Adipocyte (in vitro differentiated cells): ENCODE measurements around the gene VASH1.

Experiments
- DNase-seq: peaks from one replicate; pipeline ENCODE4 v3.0.0-alpha.2; 2015; ENCODE audit warnings: low read depth
- H3K27me3 ChIP-seq: replicated peaks from 2 replicates; pipeline ENCODE4 v1.7.0; 2013; ENCODE audit warnings: mild to moderate bottlenecking, low read length, moderate library complexity; ENCODE audit not compliant: control insufficient read depth, insufficient read depth
- H3K36me3 ChIP-seq: 2 replicates; pipeline ENCODE4 v1.7.0; 2013; ENCODE audit warnings: low read length, mild to moderate bottlenecking, moderate library complexity; ENCODE audit not compliant: control insufficient read depth, insufficient read depth, severe bottlenecking
- H3K4me1 ChIP-seq: 2 replicates; pipeline ENCODE4 v1.7.0; 2013; ENCODE audit warnings: mild to moderate bottlenecking, low read length, moderate library complexity; ENCODE audit not compliant: control insufficient read depth, insufficient read depth
- H3K4me3 ChIP-seq: 2 replicates; pipeline ENCODE4 v1.7.0; 2013; ENCODE audit warnings: mild to moderate bottlenecking, low read length, moderate library complexity
- H3K9ac ChIP-seq: 2 replicates; pipeline ENCODE4 v1.7.0; 2013; ENCODE audit warnings: mild to moderate bottlenecking, low read length, moderate library complexity
- H3K9me3 ChIP-seq: 2 replicates; pipeline ENCODE4 v1.7.0; 2013; ENCODE audit warnings: mild to moderate bottlenecking, low read length, moderate library complexity; ENCODE audit not compliant: control insufficient read depth

The VASH1 gene

GRCh38 chr14:76742966-76743365 is 18.3 kb upstream of the VASH1 start:
- DNase-seq, result no peak
- Histone ChIP-seq H3K4me3 (no peak overlapping the region), H3K36me3 (no peaks in the 10 kb centered on the region), H3K27me3 (no peaks in the 10 kb centered on the region), H3K4me1 (no peaks in the 10 kb centered on the region), H3K9ac (no peak overlapping the region), H3K9me3 (peaks cover 15% of the 10 kb centered on the region)

DNA sequence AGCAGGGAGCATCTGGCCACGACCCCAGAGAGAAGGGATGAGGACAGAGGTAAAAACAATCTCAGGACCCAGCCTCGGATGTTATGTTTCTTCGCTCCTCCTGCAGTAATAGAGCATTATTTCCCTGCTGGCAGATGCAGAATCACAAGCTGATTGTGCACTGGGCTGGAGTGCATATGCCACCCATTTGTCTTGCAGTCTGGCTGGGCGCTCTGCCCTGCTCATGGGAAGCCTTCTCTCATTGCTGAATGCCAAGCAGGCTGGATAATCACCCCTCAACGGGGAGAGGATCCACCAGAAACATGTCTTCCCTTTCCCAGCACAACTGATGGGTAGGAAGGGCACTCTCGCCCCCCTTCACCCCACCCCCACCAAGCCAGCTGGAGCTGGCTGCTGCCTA is 8.5 kb upstream of the VASH1 start:
- Histone ChIP-seq H3K4me3 (no peak overlapping the region), H3K36me3 (no peaks in the 10 kb centered on the region), H3K9me3 (no peaks in the 10 kb centered on the region), H3K27me3 (peaks cover 17% of the 10 kb centered on the region), H3K4me1 (no peaks in the 10 kb centered on the region), H3K9ac (no peak overlapping the region)
- no peak for DNase-seq

DNA sequence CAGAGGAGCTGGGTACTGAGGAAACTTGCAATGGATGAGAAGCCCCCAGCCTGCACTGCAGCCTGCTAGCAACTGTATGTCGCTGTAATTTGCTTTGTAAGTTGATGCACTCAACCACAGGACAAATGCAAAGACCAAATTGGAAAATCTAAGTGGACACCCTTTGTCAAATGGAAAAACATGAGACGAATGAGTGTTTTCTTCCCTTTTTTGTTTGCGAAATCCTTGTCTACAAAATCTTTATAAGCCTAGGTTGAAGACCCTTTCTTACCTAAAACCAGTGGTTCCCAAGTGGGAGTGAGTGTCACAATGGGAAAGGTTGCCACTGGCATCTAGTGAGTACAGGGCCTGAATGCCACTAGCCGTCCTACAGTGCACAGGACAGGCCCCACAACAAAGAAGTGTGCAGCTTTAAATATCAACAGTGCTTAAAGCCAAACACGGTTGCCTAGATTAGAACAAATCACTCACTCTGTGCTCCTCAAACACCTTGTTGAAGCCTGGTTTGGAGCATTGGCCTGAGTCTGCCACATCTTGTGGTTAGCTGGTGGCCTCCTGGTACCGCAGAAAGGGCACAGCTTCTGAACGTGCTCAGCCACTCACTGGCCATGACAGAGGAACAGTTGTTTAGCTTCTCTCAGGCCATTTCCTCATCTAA is 7.6 kb upstream of the VASH1 start:
- H3K4me3 ChIP-seq, result no peak overlapping the region
- no peaks in the 10 kb centered on the region for H3K9me3 ChIP-seq
- H3K36me3 ChIP-seq, result no peaks in the 10 kb centered on the region
- peaks cover 17% of the 10 kb centered on the region for H3K27me3 ChIP-seq
- H3K9ac ChIP-seq, result no peak overlapping the region
- DNase-seq, result no peak
- no peaks in the 10 kb centered on the region for H3K4me1 ChIP-seq

- DNase-seq, result no peak
- Histone ChIP-seq H3K9ac (no peak overlapping the region), H3K4me1 (no peaks in the 10 kb centered on the region), H3K27me3 (peaks cover 21% of the 10 kb centered on the region), H3K36me3 (no peaks in the 10 kb centered on the region), H3K4me3 (no peak overlapping the region), H3K9me3 (no peaks in the 10 kb centered on the region)
Measured at GRCh38 chr14:76754586-76754985, 6.7 kb upstream of the VASH1 start.

GRCh38 chr14:76755610-76756370 is 5.5 kb upstream of the VASH1 start:
- Histone ChIP-seq H3K4me1 (peaks cover under 1% of the 10 kb centered on the region), H3K27me3 (peaks cover 31% of the 10 kb centered on the region), H3K36me3 (no peaks in the 10 kb centered on the region), H3K9me3 (no peaks in the 10 kb centered on the region), H3K4me3 (no peak overlapping the region), H3K9ac (no peak overlapping the region)
- DNase-seq, result no peak

DNA sequence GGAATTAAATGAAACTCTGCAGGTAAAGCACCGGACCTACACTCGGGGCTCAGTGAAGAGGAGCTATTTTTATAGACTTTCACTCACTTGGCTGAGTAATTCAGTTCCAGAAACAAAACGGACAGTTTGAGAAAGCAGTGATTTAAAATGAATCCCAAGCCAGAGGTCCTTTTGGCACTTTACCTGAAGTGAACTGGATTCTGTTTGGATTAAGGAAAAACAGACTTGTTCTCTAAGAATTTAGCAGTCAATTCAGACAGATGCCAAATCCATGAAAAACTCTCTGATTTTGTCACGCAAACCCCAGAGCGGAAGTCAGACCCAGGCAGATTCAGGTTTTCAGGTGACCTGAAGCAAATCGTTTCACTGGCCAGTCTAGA is 4.9 kb upstream of the VASH1 start:
- peaks cover 4% of the 10 kb centered on the region for H3K4me1 ChIP-seq
- H3K4me3 ChIP-seq, result no peak overlapping the region
- H3K27me3 ChIP-seq, result peaks cover 31% of the 10 kb centered on the region

DNA sequence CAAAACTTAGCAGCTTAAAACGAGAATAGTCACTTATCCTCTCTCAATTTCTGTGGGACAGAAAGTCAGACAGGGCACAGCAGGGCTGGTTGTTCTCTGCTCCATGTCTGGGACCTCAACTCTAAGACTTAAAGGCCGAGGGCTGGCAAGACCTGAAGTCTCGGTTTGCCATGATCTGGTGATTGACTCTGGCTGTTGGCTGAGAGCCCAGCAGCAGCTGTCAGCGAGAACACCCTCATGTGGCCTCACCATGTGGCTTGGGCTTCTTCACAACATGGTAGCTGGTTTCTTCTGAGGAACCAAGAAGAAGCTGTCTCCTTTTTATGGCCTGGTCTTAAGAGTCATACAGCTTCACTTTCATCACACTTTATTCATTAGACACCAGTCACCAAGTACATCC is 1.7 kb upstream of the VASH1 start:
- peaks cover 18% of the 10 kb centered on the region for H3K27me3 ChIP-seq
- H3K4me1 ChIP-seq, result peaks cover 9% of the 10 kb centered on the region
- no peak for DNase-seq
- no peaks in the 10 kb centered on the region for H3K36me3 ChIP-seq
- H3K9me3 ChIP-seq, result no peaks in the 10 kb centered on the region
- H3K4me3 ChIP-seq, result no peak overlapping the region
- no peak overlapping the region for H3K9ac ChIP-seq

More for the DNA sequence above, 4.9 kb upstream of the VASH1 start:
- Histone ChIP-seq H3K9me3 (no peaks in the 10 kb centered on the region), H3K9ac (no peak overlapping the region), H3K36me3 (no peaks in the 10 kb centered on the region)
- DNase-seq, result no peak

DNA sequence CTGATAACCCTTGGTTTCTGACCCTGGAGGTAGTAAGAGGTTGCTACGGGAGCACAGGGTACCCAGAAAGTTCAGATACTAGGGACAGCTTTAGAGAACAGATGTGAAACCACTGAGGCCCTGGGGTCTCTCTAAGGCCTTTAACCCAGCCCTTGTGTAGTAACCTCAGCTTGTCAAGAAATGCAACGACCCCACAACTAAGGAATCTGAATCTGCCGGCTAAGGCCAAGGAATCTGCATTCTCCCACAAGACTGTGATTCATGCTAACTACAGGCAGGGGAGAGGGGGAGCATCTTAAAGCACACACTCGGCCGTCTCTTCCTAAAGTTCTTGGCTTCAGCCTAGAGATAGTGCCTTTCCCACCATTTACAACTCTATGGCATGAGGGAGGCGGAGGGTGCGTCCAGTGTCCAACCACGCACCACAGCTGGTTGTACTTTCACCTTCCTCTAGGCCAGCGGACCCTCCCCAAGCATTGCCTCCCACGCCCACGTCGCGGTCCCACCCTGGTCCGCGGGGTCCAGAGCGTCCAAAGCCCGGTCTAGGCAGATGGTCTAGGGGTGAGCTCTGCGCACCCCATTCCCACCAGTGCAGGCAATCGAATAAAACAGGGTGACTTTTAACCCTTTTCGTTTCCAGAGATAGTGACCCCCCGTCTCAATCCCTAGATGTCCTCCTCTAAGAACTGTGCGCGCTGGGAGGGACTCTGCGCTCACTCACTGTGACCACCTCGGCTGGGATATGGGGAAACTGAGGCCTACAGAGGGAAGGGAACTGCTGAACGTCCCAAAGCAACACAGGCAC is 735 bp upstream of the VASH1 start:
- Histone ChIP-seq H3K4me3 (peak overlapping the region; percentile 81), H3K4me1 (peaks cover 9% of the 10 kb centered on the region), H3K27me3 (peaks cover 13% of the 10 kb centered on the region), H3K36me3 (no peaks in the 10 kb centered on the region), H3K9ac (peak overlapping the region; percentile 85), H3K9me3 (no peaks in the 10 kb centered on the region)
- DNase-seq, result no peak

DNA sequence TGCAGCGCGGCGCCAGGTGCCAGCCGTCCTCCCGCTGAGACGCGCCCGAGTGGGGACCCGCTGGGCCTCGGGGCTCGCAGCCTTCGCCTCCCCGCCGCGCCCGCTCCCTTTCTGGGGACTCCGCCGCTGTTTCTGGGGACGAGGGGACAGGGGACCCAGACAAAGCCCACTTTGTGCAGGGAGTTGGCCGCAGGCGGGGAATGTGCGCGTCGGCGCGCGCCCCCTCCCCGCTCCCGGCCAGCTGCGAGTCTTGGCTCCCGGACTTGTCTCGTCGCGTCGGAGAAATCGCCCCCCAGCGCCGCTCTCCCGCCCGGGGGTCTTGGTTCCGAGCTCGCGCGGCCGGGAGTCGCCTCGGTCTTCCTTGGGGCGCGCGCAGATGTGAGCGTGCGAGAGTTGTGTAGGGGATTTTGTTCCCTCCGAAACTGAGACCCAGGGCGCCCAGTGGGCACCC is 717 bp downstream of the VASH1 start:
- H3K36me3 ChIP-seq, result no peaks in the 10 kb centered on the region
- peak overlapping the region; percentile 81 for H3K4me3 ChIP-seq
- H3K9me3 ChIP-seq, result no peaks in the 10 kb centered on the region
- no peak for DNase-seq
- peak overlapping the region; percentile 85 for H3K9ac ChIP-seq
- peaks cover 9% of the 10 kb centered on the region for H3K4me1 ChIP-seq
- H3K27me3 ChIP-seq, result peaks cover 13% of the 10 kb centered on the region

DNA sequence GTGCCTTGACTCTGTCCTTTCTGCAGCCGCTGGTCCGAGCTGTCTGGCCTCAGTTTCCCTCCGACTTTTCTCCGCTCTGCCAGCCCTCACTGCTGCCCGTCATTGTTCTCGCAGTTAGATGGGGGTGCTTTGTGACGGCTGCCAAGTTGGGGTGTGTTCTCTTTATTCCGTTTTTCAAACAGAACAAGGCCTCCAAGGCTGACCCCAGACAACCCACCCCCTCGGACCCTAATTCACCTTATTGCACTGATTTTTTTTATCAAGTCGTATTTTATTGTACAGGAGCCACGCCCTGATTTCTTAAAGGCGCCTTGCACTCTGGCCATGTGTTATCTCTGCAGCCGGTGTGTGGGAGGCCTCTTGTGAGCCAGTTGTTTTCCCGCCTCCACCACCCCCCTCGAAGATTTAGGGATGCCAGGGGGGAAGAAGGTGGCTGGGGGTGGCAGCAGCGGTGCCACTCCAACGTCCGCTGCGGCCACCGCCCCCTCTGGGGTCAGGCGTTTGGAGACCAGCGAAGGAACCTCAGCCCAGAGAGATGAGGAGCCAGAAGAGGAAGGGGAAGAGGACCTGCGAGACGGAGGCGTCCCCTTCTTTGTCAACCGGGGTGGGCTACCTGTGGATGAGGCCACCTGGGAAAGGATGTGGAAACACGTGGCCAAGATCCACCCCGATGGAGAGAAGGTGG is 1.3 kb downstream of the VASH1 start:
- H3K36me3 ChIP-seq, result no peaks in the 10 kb centered on the region
- H3K27me3 ChIP-seq, result peaks cover 13% of the 10 kb centered on the region
- H3K4me3 ChIP-seq, result peak overlapping the region; percentile 81
- H3K9ac ChIP-seq, result peak overlapping the region; percentile 85
- DNase-seq, result peak; percentile 27
- peaks cover 9% of the 10 kb centered on the region for H3K4me1 ChIP-seq
- H3K9me3 ChIP-seq, result no peaks in the 10 kb centered on the region
